Spleen (tissue), 7 donors: ENCODE results near the gene RBM25.

Experiments used
- POLR2A ChIP-seq, 3 donors: fragments of 450-650 bp; IDR thresholded peaks; one replicate each; pipeline ENCODE4 v1.5.1; 2017; ENCODE audit warnings: antibody characterized with exemption in 3 of 3, mild to moderate bottlenecking in 1 of 3
- TF ChIP-seq, protein P1 (sequence below), 11 experiments: fragments of 200-600 bp in 7 of 11; fragments of 450-650 bp in 4 of 11; sonication (generic) in 4 of 11; IDR thresholded peaks in 8 of 11; conservative IDR thresholded peaks in 3 of 11; 1 replicate in 7 of 11; 2 replicates in 4 of 11; pipeline versions ENCODE4 v1.4.0 to v1.8.0; 2016 to 2021; ENCODE audit warnings: antibody characterized with exemption in 11 of 11, inconsistent platforms in 4 of 11, mild to moderate bottlenecking in 1 of 11
- donor health status: DM: no; HTN: no; CAD: no; lungs with moderate emphysema.
- donor health status: DM: no; HTN: no; CAD: no.
- donor health status: DM: no; HTN: no; CAD: no.

DNA sequence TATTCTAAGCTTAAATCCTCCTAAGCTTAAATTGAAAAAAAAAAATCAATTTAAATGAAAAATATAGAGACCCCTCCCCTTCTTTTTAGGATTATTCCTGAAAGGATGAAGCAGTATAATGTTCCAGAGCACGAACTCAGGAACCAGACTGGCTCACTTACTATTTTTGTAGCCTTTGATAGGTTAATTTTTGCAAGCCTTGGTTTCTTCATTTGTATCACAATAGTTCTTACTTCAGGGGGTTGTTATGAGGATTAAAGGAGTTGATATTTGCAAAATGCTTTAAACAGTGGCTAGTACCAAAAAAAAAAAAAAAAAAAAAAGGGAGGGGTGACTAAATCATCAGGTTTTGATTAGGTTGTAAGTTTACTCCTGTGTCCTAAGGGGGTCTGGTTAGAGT is 3.1 kb upstream of the RBM25 start:
- TF ChIP-seq, protein P1, sequence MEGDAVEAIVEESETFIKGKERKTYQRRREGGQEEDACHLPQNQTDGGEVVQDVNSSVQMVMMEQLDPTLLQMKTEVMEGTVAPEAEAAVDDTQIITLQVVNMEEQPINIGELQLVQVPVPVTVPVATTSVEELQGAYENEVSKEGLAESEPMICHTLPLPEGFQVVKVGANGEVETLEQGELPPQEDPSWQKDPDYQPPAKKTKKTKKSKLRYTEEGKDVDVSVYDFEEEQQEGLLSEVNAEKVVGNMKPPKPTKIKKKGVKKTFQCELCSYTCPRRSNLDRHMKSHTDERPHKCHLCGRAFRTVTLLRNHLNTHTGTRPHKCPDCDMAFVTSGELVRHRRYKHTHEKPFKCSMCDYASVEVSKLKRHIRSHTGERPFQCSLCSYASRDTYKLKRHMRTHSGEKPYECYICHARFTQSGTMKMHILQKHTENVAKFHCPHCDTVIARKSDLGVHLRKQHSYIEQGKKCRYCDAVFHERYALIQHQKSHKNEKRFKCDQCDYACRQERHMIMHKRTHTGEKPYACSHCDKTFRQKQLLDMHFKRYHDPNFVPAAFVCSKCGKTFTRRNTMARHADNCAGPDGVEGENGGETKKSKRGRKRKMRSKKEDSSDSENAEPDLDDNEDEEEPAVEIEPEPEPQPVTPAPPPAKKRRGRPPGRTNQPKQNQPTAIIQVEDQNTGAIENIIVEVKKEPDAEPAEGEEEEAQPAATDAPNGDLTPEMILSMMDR (IDR thresholded peaks at IDR 0.05 in 8 of 11, conservative IDR thresholded peaks at IDR 0.05 in 3 of 11) = no peak
- no peak for TF ChIP-seq POLR2A (IDR thresholded peaks at IDR 0.05)
